RWPE2 (cell line): ENCODE measurements around the gene TSPAN5.
A peak's percentile ranks its signal among the peaks of the same experiment; 100 is the strongest.
"Not testable (repeated sequence)": the region's sequence is repeated elsewhere in the genome, so short reads cannot be mapped to it uniquely, and the experiment has no call there.

ENCODE experiments used
- ATAC-seq: fragments of 200-7000 bp; cut with Tn5 transposase; 3 replicates; pipeline ENCODE4 v1.9.1; 2021; ENCODE audit warnings: low read depth
- DNase-seq: peaks from one replicate; pipeline ENCODE4 v3.0.0-alpha.2; 2020; ENCODE audit warnings: low spot score
- H3K27ac ChIP-seq: fragments of 450-650 bp; 2 replicates; pipeline ENCODE4 v1.5.1; 2017; ENCODE audit warnings: mild to moderate bottlenecking; ENCODE audit not compliant: poor library complexity, severe bottlenecking
- H3K27me3 ChIP-seq: fragments of 250-450 bp; sonication (Bioruptor Pico); 2 replicates; pipeline ENCODE4 v1.5.1; 2021; ENCODE audit warnings: mild to moderate bottlenecking, moderate library complexity; ENCODE audit not compliant: insufficient read depth, poor library complexity, severe bottlenecking
- H3K36me3 ChIP-seq: fragments of 250-450 bp; sonication (Bioruptor Pico); 2 replicates; pipeline ENCODE4 v1.5.1; 2020; ENCODE audit warnings: low read depth, mild to moderate bottlenecking, moderate library complexity
- H3K4me1 ChIP-seq: fragments of 250-450 bp; sonication (Bioruptor Pico); 2 replicates; pipeline ENCODE4 v1.5.1; 2021; ENCODE audit warnings: mild to moderate bottlenecking, moderate library complexity; ENCODE audit not compliant: insufficient read depth, poor library complexity, severe bottlenecking
- H3K4me3 ChIP-seq: fragments of 250-450 bp; sonication (Bioruptor Pico); 2 replicates; pipeline ENCODE4 v1.5.1; 2021; ENCODE audit warnings: mild to moderate bottlenecking, moderate library complexity; ENCODE audit not compliant: severe bottlenecking
- H3K9me3 ChIP-seq: fragments of 250-450 bp; sonication (Bioruptor Pico); 2 replicates; pipeline ENCODE4 v1.5.1; 2021; ENCODE audit warnings: mild to moderate bottlenecking, moderate library complexity; ENCODE audit not compliant: severe bottlenecking
- TF ChIP-seq, protein P1 (sequence below): fragments of 450-650 bp; IDR thresholded peaks from one replicate; pipeline ENCODE4 v1.5.1; 2017; ENCODE audit warnings: mild to moderate bottlenecking, moderate library complexity; ENCODE audit not compliant: poor library complexity, severe bottlenecking

The TSPAN5 gene

DNA sequence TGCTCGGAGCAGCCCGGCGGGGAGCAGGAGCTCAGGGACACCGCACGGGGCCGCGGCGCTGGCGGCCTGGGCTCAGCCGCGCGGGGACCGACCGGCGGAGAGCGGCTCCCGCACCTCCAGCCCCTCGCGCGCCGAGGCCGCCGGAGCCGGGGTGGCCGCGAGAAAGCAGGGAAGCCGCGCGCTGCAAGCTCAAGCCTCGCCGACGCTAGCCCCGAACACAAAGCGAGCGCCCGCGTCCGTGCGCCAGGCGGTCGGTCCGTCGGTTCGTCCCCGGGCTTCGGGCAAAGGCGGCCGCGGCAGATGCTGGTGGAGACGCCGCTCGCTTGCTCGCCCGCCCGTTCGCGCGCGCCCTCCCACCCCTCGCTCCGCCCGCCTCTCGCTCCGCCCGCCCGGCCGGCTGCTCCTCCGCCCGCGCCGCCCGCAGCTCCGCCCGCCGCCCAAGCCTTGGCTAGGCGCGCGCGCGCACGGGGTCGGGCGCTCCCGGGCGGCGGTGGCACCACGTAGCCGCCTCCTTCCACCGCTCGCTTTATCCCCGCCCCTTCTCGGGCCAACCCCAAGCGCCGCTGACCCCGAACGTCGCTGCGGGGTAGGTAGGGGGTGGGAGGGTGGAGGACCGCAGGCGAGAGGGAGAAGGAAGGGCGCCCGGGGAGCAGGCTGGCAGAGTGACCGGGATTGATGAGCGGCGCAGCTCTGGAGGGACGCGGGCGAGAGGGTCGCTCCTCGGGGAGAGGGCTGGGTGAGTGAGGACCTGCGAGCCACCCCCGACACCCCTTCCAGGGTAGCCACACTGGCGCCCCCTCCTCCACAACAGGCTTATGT, at the start of gene TSPAN5:
Gene TSPAN5, minus strand, starts transcription at position 325 of the 819 bp plus-strand sequence.
- ATAC-seq (peak; percentile 53), DNase-seq (peak; percentile 73)
- Histone ChIP-seq H3K27ac (peak within 1 kb of the TSS; percentile 97), H3K36me3 (no peaks in the 10 kb centered on the region), H3K4me1 (peaks cover 48% of the 10 kb centered on the region), H3K27me3 (no peaks in the 10 kb centered on the region), H3K4me3 (peak within 1 kb of the TSS; percentile 61), H3K9me3 (no peaks in the 10 kb centered on the region)
- TF ChIP-seq, protein P1, sequence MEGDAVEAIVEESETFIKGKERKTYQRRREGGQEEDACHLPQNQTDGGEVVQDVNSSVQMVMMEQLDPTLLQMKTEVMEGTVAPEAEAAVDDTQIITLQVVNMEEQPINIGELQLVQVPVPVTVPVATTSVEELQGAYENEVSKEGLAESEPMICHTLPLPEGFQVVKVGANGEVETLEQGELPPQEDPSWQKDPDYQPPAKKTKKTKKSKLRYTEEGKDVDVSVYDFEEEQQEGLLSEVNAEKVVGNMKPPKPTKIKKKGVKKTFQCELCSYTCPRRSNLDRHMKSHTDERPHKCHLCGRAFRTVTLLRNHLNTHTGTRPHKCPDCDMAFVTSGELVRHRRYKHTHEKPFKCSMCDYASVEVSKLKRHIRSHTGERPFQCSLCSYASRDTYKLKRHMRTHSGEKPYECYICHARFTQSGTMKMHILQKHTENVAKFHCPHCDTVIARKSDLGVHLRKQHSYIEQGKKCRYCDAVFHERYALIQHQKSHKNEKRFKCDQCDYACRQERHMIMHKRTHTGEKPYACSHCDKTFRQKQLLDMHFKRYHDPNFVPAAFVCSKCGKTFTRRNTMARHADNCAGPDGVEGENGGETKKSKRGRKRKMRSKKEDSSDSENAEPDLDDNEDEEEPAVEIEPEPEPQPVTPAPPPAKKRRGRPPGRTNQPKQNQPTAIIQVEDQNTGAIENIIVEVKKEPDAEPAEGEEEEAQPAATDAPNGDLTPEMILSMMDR = no peak

DNA sequence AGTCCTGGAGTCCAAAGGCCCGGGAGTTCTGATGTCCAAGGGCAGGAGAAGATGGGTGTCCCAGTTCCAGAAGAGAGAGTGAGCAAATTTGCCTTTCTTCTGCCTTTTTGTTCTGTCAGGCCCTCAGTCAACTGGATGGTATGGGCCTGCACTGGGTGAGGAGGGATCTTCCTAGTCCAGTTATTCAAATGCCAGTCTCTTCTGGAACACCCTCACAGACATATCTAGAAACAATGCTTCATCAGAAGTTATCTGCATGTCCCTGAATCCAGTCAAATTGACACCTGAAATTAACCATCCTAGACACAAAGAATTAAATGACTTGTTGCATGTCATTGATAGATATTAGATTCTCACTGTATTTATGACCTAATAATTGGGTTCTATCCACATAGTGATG, 48.5 kb upstream of the TSPAN5 start:
- Histone ChIP-seq H3K4me1 (peaks cover 3% of the 10 kb centered on the region), H3K27me3 (no peaks in the 10 kb centered on the region), H3K4me3 (no peak overlapping the region), H3K9me3 (no peaks in the 10 kb centered on the region), H3K27ac (no peak overlapping the region), H3K36me3 (no peaks in the 10 kb centered on the region)
- no peak for ATAC-seq
- TF ChIP-seq, protein P1 = no peak
- DNase-seq = no peak

DNA sequence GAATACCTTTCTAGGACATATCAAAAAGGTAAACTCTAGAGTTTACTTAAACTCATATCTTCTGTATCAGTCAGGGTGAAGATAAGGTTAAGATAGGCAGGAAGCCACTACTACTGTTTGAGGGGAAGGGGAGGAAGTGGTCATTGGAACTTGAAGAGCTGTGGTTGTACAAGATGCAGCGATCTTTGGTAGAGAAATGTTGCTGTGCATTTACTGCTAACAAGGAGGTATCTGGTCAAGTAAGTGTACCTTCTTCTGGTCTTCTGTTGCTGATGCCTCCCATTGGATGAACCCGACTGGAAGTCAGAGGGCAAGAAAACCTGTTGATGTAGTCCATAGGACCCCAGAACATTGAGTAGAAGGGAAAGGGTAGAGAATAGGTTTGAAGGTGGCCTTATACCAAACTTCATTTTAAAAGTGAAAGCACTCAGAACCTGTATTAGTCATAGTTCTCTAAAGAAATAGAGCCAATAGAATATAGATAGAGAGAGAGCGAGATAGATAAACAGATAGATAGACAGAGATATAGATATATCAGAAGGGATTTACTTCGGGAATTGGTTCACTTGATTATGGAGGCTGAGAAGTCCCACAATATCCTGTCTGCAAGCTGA, 47.9 kb upstream of the TSPAN5 start:
- Histone ChIP-seq H3K36me3 (no peaks in the 10 kb centered on the region), H3K4me3 (no peak overlapping the region), H3K4me1 (peaks cover 3% of the 10 kb centered on the region), H3K9me3 (no peaks in the 10 kb centered on the region), H3K27ac (no peak overlapping the region), H3K27me3 (no peaks in the 10 kb centered on the region)
- ATAC-seq (no peak), DNase-seq (no peak)
- TF ChIP-seq, protein P1 = no peak

- not testable (repeated sequence) for ATAC-seq, H3K4me1 ChIP-seq, DNase-seq, H3K36me3 ChIP-seq, H3K27ac ChIP-seq, H3K4me3 ChIP-seq, H3K9me3 ChIP-seq, H3K27me3 ChIP-seq
Measured at GRCh38 chr4:98705586-98705985, 47.2 kb upstream of the TSPAN5 start.

DNA sequence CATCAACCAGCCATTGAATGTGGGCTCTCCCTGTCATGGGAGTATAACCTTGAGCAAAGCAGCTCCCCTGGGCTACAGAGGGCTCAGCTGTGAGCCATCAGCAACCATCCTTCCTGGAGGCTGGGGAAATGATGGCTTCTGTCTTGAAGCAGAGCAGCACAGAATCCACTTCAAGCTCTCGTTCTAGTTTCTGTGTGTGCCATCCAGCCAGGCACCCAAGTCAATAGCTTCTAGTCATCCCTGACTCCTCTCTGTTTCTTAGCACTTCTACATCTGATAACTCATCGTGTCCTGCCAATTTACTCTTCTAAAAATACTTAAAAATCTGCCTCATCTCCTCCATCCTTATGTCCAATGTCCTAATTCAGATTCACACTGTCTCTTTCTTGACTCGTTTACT, 42.2 kb upstream of the TSPAN5 start:
- Histone ChIP-seq H3K4me1 (no peaks in the 10 kb centered on the region), H3K27me3 (no peaks in the 10 kb centered on the region), H3K4me3 (no peak overlapping the region), H3K27ac (no peak overlapping the region), H3K9me3 (no peaks in the 10 kb centered on the region), H3K36me3 (no peaks in the 10 kb centered on the region)
- DNase-seq = no peak
- TF ChIP-seq, protein P1 = no peak
- no peak for ATAC-seq
